Activated CD8-positive, alpha-beta memory T cell treated with anti-CD3 and anti-CD28 coated beads, Interleukin-2, amount 50 U/mL, for 4 hours (primary cell): ENCODE results near the gene ITGB5.

ENCODE experiments used
- DNase-seq: peaks from one replicate; pipeline ENCODE4 v3.0.0-alpha.2; 2020

Gene ITGB5, protein sequence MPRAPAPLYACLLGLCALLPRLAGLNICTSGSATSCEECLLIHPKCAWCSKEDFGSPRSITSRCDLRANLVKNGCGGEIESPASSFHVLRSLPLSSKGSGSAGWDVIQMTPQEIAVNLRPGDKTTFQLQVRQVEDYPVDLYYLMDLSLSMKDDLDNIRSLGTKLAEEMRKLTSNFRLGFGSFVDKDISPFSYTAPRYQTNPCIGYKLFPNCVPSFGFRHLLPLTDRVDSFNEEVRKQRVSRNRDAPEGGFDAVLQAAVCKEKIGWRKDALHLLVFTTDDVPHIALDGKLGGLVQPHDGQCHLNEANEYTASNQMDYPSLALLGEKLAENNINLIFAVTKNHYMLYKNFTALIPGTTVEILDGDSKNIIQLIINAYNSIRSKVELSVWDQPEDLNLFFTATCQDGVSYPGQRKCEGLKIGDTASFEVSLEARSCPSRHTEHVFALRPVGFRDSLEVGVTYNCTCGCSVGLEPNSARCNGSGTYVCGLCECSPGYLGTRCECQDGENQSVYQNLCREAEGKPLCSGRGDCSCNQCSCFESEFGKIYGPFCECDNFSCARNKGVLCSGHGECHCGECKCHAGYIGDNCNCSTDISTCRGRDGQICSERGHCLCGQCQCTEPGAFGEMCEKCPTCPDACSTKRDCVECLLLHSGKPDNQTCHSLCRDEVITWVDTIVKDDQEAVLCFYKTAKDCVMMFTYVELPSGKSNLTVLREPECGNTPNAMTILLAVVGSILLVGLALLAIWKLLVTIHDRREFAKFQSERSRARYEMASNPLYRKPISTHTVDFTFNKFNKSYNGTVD

DNA sequence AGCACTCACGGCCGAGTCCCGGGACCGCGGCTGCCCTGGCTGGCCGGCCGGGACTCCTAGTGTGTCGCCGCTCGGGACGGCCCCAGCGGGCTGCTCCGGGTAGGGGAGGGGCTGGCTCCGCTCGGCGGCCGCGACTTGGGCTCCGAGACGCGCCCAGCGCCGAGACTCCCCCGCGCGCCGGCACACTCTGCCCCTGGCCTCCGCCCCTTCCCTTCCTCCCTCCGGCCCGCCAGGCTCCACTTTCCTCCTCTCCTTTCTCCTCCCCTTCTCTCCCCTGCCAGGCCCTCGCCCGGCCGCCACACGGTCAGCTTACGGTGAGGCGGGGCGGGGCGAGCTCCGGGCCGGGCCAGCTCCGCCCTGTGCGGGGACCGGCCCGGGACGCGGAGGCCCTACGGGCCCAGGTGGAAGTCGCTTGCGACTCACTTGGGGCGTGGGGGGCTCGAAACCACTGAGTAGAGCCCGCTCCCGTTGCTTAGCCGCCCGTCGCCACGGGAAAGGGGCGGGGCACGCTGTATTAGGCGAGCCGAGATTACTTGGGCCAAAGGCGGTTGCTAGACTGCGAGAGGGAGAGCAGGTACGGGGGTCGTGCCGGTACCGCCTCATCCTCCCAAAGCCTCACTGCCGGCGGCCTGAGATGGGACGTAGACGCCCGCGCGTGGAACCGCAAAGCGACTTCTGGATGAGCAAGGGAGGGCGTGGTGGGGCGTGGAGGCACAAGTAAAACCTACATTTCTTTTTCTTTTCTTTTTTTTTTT, at the start of gene ITGB5:
ITGB5 (minus strand) TSS at position 189 of the 755 bp plus-strand sequence. CDS start 365 bp downstream, outside the sequence.
- DNase-seq, result peak; percentile 30

DNA sequence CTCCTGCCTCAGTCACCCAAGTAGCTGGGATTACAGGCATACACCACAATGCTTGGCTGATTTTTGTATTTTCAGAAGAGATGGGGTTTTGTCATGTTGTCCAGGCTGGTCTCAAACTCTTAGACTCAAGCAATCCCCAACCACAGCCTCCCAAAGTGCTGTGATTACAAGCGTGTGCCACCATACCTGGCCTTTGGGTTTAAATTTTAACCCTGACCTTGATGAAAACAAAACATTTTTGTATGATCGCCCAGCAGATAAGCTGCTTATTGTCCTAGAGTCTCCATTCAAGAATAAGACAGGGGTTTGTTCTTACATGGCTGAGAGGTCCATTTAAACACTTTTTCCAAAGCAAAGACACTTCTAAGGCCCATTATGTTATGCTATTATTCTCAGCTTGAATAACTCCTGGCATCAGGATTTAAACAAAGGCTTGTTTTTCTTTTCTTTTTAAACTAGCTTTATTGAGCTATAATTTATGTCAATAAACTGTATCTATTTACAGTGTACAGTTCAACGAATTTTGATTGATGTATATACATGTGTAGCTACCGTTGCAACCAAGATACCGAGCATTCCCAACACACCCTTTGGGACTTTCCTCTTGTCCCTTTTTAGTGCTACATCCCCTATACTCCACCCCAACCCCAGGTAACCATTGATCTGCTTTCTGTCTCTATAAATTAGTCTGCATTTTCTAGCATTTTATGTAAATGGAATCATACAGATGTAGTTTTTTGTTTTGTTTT, 48.8 kb upstream of the ITGB5 start:
- DNase-seq, result no peak

DNA sequence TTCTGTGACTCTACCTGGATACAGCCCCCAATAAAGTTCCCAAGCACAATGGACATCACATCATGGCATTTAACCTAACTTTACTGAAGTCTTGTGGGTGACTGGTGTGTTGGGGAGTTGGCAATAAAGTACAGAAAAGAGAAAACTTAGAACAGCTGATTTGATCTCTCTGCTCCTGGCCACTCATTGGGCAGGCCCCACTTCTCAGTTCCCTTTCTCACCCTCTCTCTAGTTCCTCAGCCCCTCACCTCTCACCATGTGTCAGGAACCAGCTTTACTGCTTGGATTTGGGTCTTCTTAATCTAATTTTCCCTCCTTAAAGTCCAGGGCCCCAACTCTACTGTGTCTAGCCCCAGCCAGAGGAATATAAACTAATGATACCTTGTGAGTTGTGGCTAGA, 48.1 kb upstream of the ITGB5 start:
- no peak for DNase-seq

DNA sequence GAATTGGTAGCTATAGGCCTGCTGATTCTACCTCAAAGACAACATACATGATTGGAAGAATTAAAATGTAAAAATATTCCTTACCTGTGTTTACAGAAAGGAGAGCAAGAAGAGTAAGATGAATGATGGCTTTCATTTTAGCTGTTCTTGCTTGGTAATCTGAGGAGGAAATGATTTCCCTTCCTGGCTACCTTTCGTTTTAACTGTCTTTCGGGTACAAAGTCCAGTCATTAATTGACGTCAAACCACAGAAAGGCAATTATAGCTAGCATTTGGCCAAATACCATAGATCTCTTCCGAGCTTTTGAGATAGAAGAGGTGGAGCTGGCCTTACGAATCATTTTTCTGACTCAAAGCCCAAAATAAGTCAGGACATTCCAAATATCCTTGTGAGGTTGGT, 47.4 kb upstream of the ITGB5 start, which contains the start of gene MUC13:
MUC13 (minus strand) TSS at position 175 of the 400 bp plus-strand sequence; CDS start at position 136, 39 bp downstream.
- no peak for DNase-seq

DNA sequence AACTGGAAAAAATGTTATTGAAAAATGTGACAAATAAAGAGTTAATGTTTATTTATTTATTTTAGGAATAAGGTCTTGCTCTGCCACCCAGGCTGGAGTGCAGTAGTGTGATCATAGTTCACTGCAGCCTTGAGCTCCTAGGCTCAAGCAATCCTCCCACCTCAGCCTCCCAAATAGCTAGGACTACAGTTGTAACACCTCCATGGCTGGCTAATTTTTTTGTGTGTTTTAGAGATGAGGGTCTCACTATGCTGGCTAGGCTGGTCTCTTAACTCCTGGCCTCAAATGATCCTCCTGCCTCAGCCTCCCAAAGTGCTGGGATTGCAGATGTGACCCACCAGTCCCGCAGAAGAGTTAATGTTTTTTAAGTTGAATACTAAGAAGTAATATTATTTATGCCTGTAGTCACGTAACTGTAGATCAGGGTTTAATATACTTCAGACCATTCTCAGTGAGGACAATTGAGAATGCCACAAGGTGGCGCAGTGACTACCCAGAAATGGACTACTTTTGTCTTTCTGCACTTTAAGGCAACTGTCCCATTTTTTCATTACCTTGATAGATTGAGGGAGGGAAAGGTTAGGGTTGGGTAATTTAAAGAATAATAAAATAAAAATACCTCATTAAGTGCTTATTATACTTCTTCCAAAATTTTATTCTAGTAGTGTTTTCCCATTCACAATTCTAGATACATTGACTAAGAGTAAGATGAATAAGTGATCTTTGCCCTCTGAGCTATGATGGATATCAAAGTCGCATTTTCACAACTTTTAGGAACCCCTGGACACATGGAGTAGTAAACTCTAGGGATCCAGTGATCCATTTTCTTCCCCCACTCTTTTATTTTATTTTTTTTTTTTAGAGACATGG, 41.4 kb upstream of the ITGB5 start:
- peak; percentile 53 for DNase-seq

DNA sequence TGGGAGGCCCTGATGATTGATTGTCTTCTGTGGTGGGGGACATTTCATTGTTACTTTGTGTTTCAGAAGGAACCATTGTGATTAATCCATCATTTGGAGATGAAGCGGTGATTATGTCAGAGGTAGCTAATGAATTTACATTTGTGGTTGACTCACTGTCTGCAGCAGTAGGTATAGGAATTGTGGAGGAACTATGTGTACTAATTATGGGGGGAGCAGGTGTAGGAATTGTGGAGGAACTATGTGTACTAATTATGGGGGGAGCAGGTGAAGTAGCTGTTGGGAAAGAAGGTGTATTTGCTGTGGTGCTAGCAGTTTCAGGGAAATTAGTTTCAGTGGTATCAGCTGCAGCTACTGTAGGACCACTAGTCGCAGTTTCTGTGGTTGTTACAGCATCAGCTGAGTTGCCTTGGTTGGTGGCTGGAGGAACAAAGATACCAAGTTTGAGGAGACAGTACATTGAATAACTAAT, 40.4 kb upstream of the ITGB5 start:
- no peak for DNase-seq

DNA sequence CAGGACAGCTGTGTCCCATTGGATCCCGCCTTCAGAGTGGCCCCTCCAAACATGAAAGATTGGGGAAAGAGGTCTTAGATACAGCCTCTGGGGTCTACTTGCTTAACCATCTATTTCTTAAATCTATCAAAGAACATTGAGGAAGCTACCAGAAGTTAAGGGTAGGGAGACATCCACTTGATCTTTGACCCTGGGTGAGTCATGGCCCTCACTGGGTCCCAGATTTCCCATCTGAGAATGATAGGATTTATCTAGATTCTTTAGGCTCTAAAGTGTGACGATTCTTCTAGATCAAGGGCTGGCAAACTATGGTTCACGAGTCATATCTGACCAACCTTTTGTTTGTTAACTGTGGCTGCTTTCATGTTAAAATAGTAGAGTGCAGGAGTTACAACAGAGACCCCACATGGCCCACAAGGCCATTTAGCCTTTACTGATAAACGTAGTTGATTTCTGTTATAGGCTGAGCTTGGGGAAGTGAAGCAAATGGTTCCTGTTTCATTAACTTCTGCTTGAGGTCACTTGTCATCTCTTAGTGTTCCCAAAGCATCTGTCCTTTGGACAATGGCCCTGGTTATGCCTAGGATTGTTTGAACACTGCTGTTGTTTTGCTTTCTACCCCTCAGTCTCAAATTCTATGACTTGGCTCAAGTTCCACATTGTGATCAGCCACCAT, 39.4 kb upstream of the ITGB5 start:
- DNase-seq, result no peak

DNA sequence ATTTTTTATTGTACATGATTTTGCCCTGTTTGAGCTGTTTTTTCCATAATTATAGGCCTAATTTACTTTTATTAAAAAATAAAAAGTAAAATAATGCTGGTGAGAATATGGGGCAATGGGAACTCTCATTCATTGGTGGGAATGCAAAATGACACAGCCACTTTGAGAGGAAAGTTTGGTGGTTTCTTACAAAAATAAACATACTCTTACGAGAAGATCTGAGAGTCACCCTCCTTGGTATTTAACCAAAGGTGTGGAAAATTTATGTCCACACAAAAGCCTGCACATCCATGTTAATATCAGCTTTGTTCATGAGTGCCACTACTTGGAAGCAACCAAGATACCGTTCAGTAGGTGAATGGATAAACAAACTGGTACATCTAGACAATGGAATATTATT, 37.6 kb upstream of the ITGB5 start:
- DNase-seq, result no peak

DNA sequence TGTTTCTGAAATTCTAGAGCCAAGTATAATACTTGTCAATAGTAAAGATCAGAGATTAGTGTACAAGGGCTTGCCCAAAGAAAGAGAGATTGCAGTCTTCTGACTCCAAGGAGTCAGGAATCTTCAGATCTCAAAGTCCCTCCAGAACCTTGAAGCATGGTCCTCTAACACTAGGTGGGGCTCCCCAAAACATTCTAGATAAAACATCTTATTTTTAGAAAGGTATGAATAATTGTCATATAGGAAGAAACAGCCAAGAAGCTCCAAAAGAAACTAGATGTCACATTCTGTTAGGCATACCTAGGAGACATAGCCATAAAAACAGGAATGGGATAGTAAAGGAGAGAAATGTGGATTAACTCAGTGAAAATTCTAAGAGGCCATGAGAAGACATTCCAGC, 36.7 kb upstream of the ITGB5 start:
- DNase-seq, result no peak

DNA sequence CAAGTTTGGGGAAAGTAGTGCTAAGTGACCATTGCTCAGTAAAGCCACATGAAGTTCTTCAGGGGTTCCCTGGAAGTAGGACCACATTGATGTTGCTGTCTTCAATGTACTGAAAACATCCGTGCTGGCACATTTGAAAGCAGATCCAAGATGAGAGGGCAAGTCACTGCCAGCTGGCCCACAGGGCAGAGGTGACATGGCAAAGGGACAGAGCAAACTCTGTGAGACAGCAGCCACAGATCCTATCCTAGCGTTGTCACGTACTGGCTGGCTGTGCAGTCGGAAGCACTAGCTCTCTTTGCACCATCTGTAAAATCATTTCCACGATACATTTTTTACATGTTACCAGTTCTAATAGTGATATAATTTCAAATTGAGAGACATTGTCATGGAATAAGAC, 33.6 kb upstream of the ITGB5 start:
- DNase-seq, result no peak

DNA sequence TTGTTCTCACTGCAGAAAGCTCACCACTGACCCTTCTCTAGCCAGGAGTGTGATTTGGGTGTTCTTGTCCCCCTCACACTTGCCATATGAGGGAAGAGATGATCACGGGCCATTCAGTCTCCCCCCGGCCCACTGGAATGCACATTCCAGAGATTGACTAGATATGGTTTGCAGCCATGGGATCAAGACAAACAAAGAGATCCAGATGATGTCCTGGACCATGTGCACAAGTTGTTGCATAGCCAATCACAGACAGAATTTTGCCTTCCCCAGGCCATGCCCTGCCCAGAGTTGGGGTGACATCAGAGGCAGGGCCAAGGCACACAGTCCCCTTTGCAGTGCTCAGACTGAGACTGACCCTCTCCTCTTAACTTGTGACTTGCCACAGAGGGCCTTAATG, 32.6 kb upstream of the ITGB5 start:
- DNase-seq, result no peak

DNA sequence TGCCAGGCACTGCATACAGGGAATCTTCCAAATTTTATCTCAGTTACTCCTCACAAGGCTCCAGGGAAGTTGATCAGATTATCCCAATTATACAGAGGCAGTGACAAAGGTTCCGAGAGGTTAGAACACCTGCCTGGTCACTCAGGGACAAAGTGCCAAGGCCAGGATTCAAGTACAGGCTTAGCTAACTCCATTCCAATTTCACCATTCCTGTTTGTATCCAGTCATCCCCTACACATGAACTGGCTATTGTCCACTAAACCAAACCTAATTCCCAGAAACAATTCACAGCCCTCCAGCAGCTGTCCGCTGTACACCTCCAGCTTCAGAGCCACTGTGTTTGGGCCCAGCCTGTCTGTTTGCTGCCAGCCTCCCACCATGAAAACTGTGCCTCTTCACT, 31.4 kb upstream of the ITGB5 start:
- DNase-seq, result no peak

DNA sequence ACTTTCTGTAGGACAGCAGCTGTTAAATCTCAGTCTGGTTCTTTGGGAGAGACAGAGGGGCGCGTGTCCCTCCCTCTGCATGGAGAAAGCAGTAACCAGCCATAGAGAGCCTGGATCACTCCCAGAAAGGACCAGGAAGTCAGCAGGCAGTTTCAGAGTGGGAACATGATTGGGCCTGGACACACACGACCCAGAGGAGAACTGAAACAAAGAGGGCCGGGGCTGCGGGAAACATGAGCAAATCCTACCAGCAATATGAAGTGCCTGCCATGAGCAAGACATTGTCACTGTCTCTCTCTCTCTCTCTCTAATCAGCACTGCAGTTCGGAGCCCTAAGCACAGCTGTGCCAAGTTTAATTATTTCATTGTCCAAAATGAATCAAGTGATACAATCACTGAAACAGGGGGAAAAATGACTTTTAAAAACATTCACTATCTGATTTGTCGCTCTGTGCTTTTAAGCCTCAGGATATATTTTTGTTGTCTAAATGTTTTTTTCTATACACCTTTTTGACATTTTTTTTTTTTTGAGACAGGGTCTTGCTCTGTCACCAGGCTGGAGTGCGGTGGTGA, 29.8 kb upstream of the ITGB5 start:
- DNase-seq, result no peak

DNA sequence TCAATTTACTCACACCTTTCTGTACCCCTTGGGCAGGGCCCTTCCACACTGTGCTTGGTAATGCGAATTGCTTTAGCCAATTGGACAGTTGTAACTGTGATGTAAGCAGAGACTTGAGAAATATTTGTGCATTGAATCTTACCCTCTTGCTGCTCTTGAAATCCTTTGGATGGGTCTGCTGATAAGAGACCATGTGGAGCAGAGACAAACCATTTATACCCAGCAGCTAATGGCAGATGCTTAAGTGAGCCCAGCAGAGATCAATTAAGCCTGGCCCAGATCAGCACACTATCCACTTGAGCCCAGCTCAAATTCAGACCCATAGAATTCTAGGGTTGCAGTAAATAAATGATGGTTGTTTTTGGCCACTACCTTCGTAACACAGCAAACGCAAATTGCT, 28.1 kb upstream of the ITGB5 start:
- DNase-seq, result no peak

DNA sequence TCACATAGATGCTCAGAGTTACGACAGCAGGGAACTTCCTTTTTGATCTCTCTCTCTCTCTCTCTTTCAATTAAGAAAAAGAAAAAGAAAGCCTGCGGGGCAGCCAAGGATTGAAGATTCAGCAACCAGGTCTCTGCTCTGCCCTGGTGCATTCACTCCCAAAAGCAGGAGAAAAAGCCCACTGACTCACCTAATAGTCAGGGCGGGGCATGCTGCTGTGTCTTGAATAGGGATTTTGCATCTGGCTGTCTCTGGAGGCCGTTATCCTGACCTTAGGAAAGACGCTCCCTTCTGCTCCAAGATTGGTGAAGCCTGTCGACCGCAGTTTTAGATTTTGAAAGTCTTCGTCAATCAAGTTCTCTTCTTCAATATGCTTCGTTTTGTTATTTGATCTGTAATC, 20.8 kb upstream of the ITGB5 start:
- no peak for DNase-seq

DNA sequence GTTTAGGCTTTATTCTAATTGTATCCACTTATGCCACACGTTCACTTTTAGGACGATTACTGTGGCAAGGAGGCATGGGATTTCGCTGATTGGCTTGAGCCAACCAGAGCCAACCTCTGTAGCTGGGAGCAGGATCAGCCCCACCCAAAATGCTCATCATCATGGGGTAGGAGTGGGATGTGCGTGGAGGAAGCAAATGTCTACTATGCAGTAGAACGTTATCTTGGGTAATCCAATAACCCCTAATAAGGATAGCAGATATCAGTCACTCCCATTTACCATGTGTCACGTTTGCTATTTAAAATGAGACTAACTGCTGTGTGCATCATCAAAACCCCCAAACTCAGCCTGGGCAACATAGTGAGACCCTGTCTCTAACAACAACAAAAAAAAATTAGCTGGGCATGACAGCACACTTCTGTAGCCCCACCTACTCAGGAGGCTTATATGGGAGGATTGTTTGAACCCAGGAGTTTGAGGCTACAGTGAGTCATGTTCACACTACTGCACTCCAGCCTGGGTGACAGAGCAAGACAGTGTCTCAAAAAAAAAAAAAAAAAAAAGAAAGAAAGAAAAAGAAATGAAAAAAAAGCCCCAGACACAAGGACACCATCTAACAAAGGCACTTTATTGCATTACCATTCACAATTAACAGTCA, 17.8 kb upstream of the ITGB5 start:
- DNase-seq, result no peak

DNA sequence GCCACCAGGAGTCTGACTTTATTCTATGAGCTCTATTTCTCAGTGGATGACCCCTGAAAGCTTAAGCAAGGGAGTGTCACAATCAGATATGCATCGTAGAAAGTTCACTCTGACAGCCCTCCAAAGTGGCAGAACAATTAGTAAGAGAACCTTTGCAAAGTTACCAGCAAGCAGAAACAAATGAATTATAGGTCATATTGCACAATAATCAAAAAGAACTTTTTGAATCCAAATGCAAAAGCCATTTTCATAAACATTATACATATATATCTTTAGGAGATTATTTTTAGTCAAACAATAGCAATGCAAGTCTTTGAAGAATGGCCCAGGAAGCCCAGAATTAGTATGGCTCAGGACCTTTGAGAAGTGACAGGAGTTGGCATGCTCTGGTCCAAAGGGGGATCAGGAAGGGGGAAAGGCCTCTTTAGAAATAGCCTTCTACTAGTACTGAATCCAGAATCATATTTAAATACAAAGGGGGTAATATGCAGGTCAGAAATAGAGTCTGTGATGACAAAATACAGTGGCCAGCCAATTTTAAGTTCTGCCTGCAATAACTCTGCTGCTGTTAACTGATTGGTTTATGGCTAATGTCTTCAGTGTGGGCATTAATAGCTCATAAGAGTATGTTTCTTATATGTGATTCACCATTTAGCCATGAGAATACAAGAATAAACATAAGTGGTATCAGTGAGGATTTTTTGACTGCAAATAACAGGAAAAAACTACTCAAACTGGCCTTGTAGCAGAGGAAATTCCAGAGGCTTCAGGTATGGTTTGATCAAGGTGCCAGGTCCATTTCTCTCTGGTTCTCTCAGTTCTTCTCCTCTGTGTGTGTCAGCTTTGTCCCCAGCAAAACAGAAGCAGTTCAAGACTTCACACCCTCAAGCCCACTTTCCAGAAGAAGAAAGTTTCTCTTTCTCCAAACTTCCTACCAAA, 17.0 kb upstream of the ITGB5 start:
- no peak for DNase-seq

DNA sequence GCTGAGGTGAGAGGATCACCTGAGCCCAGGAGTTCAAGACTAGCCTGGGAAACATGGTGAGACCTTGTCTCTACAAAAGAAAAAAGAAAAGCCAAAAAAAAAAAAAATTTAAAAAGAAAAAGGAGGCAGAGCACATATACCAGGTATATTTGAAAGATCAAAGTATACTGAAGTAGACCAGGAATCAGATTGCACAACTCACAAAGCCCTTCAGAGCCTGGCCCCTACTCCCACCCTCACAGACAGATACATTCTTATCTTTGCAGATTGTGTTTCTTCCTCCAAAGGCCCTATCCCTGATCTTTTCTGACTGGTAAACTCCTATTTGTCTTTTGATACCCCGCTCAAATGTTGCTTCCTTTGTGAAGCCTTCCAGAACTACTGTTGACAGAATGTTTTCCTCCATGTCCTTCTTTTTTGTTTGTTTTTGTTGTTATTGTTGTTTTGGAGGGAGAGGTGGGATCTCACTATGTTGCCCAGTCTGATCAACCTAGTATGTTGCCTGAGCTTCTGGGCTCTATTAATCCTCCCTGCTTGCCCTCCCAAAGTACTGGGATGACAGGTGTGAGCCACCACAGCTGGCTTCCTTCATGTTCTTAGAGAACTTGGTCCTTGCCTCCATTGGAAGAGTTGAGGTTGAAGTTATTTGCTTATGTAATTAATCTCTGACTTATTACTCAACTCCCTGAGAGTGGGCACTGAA, 9.8 kb upstream of the ITGB5 start:
- DNase-seq, result no peak
